Panc1 (cell line): ENCODE measurements around the gene PPT1. TPM values are rescaled to one million over a fixed set of nuclear protein-coding genes. Genes with fewer than 3 reads are reported as not detected.

Experiments
- ATAC-seq: fragments of 200-7000 bp; cut with Tn5 transposase; 2 replicates; pipeline ENCODE4 v1.9.1; 2020; ENCODE audit warnings: mild to moderate bottlenecking, moderate library complexity
- BruUV-seq: library from RNA; stranded (reverse); fragments of 400-500 nt; replicated peaks from 2 replicates; lab custom pipeline; 2021; lab: Mats Ljungman, UMichigan
- CTCF ChIA-PET: fragments of 300-600 bp; sonication (Branson Sonifier 250); formaldehyde crosslinking; loops from one replicate; lab custom pipeline; 2022; ENCODE audit warnings: antibody characterized with exemption; lab: Charles Lee
- POLR2A ChIA-PET: fragments of 300-600 bp; sonication (Branson Sonifier 250); formaldehyde crosslinking; loops from one replicate; lab custom pipeline; 2022; ENCODE audit warnings: antibody characterized with exemption; lab: Charles Lee
- DNase-seq: peaks from one replicate; pipeline ENCODE4 v3.0.0-alpha.2; 2010; ENCODE audit warnings: low read depth, low spot score
- H3K27ac ChIP-seq: 2 replicates; pipeline ENCODE4 v1.5.1; 2011; ENCODE audit warnings: mild to moderate bottlenecking, low read length, inconsistent platforms
- H3K27me3 ChIP-seq: fragments of 200-500 bp; sonication (Bioruptor generic); 2 replicates; pipeline ENCODE4 v1.6.0; 2014; ENCODE audit warnings: low read length, inconsistent platforms; ENCODE audit not compliant: control insufficient read depth, insufficient read depth
- H3K36me3 ChIP-seq: fragments of 200-500 bp; sonication (Bioruptor generic); 2 replicates; pipeline ENCODE4 v1.5.1; 2014; ENCODE audit warnings: inconsistent platforms, mild to moderate bottlenecking, low read length, moderate library complexity; ENCODE audit not compliant: control insufficient read depth, insufficient read depth
- H3K4me1 ChIP-seq: 2 replicates; pipeline ENCODE4 v1.5.1; 2011; ENCODE audit warnings: inconsistent platforms, mild to moderate bottlenecking, low read length, moderate library complexity; ENCODE audit not compliant: control insufficient read depth, insufficient read depth
- H3K4me3 ChIP-seq, 2 experiments: 2 replicates each; pipeline ENCODE4 v1.5.1; 2011 to 2012; ENCODE audit warnings: low read depth in 2 of 2, low read length in 2 of 2, mild to moderate bottlenecking in 2 of 2, inconsistent platforms in 1 of 2, moderate library complexity in 1 of 2
- H3K9me3 ChIP-seq: fragments of 200-500 bp; sonication (Bioruptor generic); 2 replicates; pipeline ENCODE4 v1.5.1; 2014; ENCODE audit warnings: low read depth, mild to moderate bottlenecking, inconsistent platforms, low read length, moderate library complexity; ENCODE audit not compliant: control insufficient read depth, insufficient read depth
- CTCF ChIP-seq: fragments of 450-650 bp; IDR thresholded peaks from 2 replicates; pipeline ENCODE4 v1.5.1; 2017; ENCODE audit warnings: mild to moderate bottlenecking
- POLR2AphosphoS5 ChIP-seq: IDR thresholded peaks from 2 replicates; pipeline ENCODE4 v1.6.1; 2012; ENCODE audit warnings: mild to moderate bottlenecking, low read depth, low read length, moderate library complexity
- REST ChIP-seq, 2 experiments: IDR thresholded peaks; 2 replicates each; pipeline ENCODE4 v1.6.1; 2011 to 2012; ENCODE audit warnings: low read depth in 2 of 2, control low read depth in 1 of 2, low read length in 1 of 2, mild to moderate bottlenecking in 1 of 2, moderate library complexity in 1 of 2; ENCODE audit not compliant: insufficient read depth in 1 of 2
- TCF7L2 ChIP-seq: IDR thresholded peaks from 2 replicates; pipeline ENCODE4 v1.6.1; 2011; ENCODE audit warnings: mild to moderate bottlenecking, low read depth, low read length, inconsistent platforms
- in situ Hi-C: cut with HindIII; loops from 2 replicates; pipeline ENCODE4 v1.10.0; 2016; ENCODE audit warnings: low sequenced_read_pairs, low pct_unique_long_range_greater_than_20kb
- intact Hi-C: fragments of 100-400 bp; cut with micrococcal nuclease; formaldehyde crosslinking; loops from one replicate; pipeline ENCODE4 v1.10.0; 2022; ENCODE audit not compliant: unreplicated experiment
- total RNA-seq: library from RNA; stranded (reverse); gene quantifications from one replicate; pipeline ENCODE4 v1.2.1, GENCODE V29; 2021; ENCODE audit not compliant: unreplicated experiment

Gene PPT1
- total RNA-seq, 1 experiment from 2014 or later = 158 TPM

- H3K36me3 ChIP-seq = no peaks in the 10 kb centered on the region
- in situ Hi-C loops (no loop called here), intact Hi-C loops (loop anchor here (5.0 kb wide), 1 partner anchor 260 kb away; no protein-coding TSS in a partner anchor)
- no peak overlapping the region for H3K4me3 ChIP-seq
- peaks cover 14% of the 10 kb centered on the region for H3K4me1 ChIP-seq
- H3K27me3 ChIP-seq = peaks cover 23% of the 10 kb centered on the region
- DNase-seq = no peak
- TF ChIP-seq POLR2AphosphoS5 (no peak), CTCF (no peak)
- no peak overlapping the region for H3K27ac ChIP-seq
- ChIA-PET POLR2A (no interaction called here), CTCF (interaction anchor here (0.6 kb wide), 2 partner anchors 11 to 72 kb away, joined by 3 to 4 read pairs; no protein-coding TSS in a partner anchor)
- no peak for ATAC-seq
- BruUV-seq = no TSS peak
- H3K9me3 ChIP-seq = no peaks in the 10 kb centered on the region
These were observed 45.0 kb upstream of the PPT1 start for GRCh38 chr1:40141878-40142535.

GRCh38 chr1:40140211-40140973, 43.3 kb upstream of the PPT1 start:
- Histone ChIP-seq H3K4me3 (no peak overlapping the region), H3K36me3 (no peaks in the 10 kb centered on the region), H3K4me1 (peaks cover 14% of the 10 kb centered on the region), H3K27ac (no peak overlapping the region), H3K27me3 (peaks cover 13% of the 10 kb centered on the region), H3K9me3 (no peaks in the 10 kb centered on the region)
- TF ChIP-seq TCF7L2 (0 out of 2 replicates have a peak, but pooled peaks have one; percentile 23), REST (IDR thresholded peaks at IDR 0.05; ENCODE audit: insufficient read depth in 1 of 2, low read depth in 2 of 2, low read length in 1 of 2) (no peak), CTCF (no peak)
- CTCF ChIA-PET = interaction anchor here (0.6 kb wide), 1 partner anchor 62 kb away, joined by 4 read pairs; no protein-coding TSS in a partner anchor
- POLR2A ChIA-PET = interaction anchor here (0.5 to 0.6 kb wide), 2 partner anchors 65 to 411 kb away, joined by 7 to 12 read pairs; no protein-coding TSS in a partner anchor
- intact Hi-C loops (loop anchor here (5.0 kb wide), 1 partner anchor 262 kb away; no protein-coding TSS in a partner anchor), in situ Hi-C loops (no loop called here)
- DNase-seq (no peak), ATAC-seq (no peak)
- BruUV-seq = no TSS peak
